ENCODE results near the gene PCED1B. TPM values are rescaled to one million over a fixed set of nuclear protein-coding genes. Genes with fewer than 3 reads are reported as not detected.

PCED1B gene
- total RNA-seq, 2 donors from 2014 or later = 2.3 to 14.2 TPM

DNA sequence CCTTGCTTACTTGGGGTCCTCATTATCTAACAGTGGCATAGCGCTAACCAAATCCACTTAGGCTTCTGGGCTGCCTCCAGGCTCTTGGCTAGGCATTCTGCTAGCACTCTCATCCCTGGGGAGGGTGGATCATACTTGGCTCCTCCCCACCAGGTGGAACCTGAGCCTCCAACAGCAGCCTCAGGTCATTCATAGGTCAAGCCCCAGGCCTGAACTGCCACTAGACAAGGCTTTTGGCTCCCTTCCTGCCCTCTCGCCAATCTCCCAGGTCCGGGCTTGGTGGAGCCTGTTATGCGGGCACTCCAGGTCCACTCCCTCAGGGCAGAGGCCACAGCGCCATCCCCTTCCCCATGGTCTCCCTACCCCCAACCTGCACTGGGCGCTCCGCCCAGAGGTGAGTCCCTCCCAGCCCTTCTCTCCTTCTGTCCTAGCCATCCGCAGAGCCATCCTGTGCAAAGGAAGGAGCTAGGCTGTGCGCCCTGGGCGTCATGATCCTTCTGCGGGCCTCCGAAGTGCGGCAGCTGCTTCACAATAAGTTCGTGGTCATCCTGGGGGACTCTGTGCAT is 155.2 kb downstream of the PCED1B start:
- WGBS, 2 donors = 95 to 100% methylated on average over 1 to 14 of the region's 14 CpGs
- Histone ChIP-seq H3K4me1 (peaks cover 4% of the 10 kb centered on the region), H3K27me3 (no peaks in the 10 kb centered on the region), H3K9me3 (no peaks in the 10 kb centered on the region), H3K36me3 (replicated peaks in 1 of 2; ENCODE audit: insufficient read depth in 1 of 2, low read depth in 2 of 2) (no peaks in the 10 kb centered on the region), H3K27ac (no peak overlapping the region), H3K4me3 (no peak overlapping the region)
- no peak for ATAC-seq
- TF ChIP-seq, protein P1, sequence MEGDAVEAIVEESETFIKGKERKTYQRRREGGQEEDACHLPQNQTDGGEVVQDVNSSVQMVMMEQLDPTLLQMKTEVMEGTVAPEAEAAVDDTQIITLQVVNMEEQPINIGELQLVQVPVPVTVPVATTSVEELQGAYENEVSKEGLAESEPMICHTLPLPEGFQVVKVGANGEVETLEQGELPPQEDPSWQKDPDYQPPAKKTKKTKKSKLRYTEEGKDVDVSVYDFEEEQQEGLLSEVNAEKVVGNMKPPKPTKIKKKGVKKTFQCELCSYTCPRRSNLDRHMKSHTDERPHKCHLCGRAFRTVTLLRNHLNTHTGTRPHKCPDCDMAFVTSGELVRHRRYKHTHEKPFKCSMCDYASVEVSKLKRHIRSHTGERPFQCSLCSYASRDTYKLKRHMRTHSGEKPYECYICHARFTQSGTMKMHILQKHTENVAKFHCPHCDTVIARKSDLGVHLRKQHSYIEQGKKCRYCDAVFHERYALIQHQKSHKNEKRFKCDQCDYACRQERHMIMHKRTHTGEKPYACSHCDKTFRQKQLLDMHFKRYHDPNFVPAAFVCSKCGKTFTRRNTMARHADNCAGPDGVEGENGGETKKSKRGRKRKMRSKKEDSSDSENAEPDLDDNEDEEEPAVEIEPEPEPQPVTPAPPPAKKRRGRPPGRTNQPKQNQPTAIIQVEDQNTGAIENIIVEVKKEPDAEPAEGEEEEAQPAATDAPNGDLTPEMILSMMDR (IDR thresholded peaks at IDR 0.05) = no peak
- TF ChIP-seq POLR2A (IDR thresholded peaks at IDR 0.05) = no peak
- intact Hi-C loops (cut with DNase I) = no loop called here
- no peak for DNase-seq

DNA sequence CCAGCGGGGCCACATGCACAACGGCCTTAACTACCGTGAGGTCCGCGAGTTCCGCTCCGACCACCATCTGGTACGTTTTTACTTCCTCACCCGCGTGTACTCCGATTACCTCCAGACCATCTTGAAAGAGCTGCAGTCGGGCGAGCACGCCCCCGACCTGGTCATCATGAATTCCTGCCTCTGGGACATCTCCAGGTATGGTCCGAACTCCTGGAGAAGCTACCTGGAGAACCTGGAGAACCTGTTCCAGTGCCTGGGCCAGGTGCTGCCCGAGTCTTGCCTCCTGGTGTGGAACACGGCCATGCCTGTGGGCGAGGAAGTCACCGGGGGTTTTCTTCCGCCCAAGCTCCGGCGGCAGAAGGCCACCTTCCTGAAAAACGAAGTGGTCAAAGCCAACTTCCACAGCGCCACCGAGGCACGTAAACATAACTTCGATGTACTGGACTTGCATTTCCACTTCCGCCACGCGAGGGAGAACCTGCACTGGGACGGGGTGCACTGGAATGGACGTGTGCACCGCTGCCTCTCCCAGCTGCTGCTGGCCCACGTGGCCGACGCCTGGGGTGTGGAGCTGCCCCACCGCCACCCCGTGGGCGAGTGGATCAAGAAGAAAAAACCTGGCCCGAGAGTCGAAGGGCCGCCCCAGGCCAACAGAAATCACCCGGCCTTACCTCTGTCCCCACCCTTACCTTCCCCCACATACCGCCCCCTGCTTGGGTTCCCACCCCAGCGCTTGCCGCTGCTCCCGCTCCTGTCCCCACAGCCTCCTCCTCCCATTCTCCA is 156.0 kb downstream of the PCED1B start:
- Histone ChIP-seq H3K4me3 (no peak overlapping the region), H3K36me3 (replicated peaks in 1 of 2; ENCODE audit: insufficient read depth in 1 of 2, low read depth in 2 of 2) (no peaks in the 10 kb centered on the region), H3K9me3 (no peaks in the 10 kb centered on the region), H3K27ac (no peak overlapping the region), H3K4me1 (peaks cover 4% of the 10 kb centered on the region), H3K27me3 (no peaks in the 10 kb centered on the region)
- TF ChIP-seq, protein P1 (IDR thresholded peaks at IDR 0.05) = no peak
- no peak for TF ChIP-seq POLR2A (IDR thresholded peaks at IDR 0.05)
- 97 to 99% methylated on average over 41 to 47 of the region's 48 CpGs for WGBS, 2 donors
- intact Hi-C loops (cut with DNase I) = no loop called here
- DNase-seq (no peak), ATAC-seq (no peak)

DNA sequence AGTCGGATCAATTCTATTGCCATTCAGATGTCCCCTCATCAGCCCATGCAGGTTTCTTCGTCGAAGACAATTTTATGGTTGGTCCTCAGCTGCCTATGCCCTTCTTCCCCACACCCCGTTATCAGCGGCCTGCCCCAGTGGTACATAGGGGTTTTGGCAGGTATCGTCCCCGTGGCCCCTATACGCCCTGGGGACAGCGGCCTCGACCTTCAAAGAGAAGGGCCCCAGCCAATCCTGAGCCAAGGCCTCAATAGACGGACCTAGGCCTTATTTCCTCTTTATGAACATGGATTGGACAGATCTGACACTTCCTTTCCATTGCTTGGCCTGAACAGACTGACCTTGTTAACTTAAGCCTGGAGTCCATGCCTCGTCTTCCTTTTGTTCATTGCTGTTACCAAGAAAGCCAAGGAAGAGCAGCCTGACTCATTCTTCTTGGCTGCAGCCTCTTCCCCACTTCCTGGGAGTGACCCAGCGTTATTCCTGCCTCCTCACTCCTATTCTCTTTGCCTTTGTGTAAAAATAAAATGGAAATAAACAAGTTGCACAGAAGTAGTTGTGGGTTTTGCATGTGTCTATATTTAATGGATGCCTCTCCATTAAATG is 156.8 kb downstream of the PCED1B start:
- Histone ChIP-seq H3K36me3 (replicated peaks in 1 of 2; ENCODE audit: insufficient read depth in 1 of 2, low read depth in 2 of 2) (no peaks in the 10 kb centered on the region), H3K27me3 (no peaks in the 10 kb centered on the region), H3K4me1 (peaks cover 4% of the 10 kb centered on the region), H3K9me3 (no peaks in the 10 kb centered on the region), H3K4me3 (no peak overlapping the region), H3K27ac (no peak overlapping the region)
- DNase-seq (no peak), ATAC-seq (no peak)
- TF ChIP-seq, protein P1 (IDR thresholded peaks at IDR 0.05) = no peak
- no peak for TF ChIP-seq POLR2A (IDR thresholded peaks at IDR 0.05)
- intact Hi-C loops (cut with DNase I) = no loop called here
- WGBS, 2 donors = 93 to 95% methylated on average over 13 of the region's 13 CpGs

GRCh38 chr12:47237751-47238211 is 158.4 kb downstream of the PCED1B start:
- no peak overlapping the region for H3K27ac ChIP-seq
- no peaks in the 10 kb centered on the region for H3K36me3 ChIP-seq (replicated peaks in 1 of 2; ENCODE audit: insufficient read depth in 1 of 2, low read depth in 2 of 2)
- TF ChIP-seq, protein P1 (IDR thresholded peaks at IDR 0.05) = no peak
- TF ChIP-seq POLR2A (IDR thresholded peaks at IDR 0.05) = no peak
- WGBS, 2 donors = 73 to 93% methylated on average over 1 of the region's 1 CpG
- intact Hi-C loops (cut with DNase I) = no loop called here
- H3K9me3 ChIP-seq = no peaks in the 10 kb centered on the region
- no peak overlapping the region for H3K4me3 ChIP-seq
- peaks cover 4% of the 10 kb centered on the region for H3K4me1 ChIP-seq
- no peaks in the 10 kb centered on the region for H3K27me3 ChIP-seq
- ATAC-seq (no peak), DNase-seq (no peak)
